Stomach (tissue), 4 donors: ENCODE results near the gene MYO5B.

Source experiments
- EP300 ChIP-seq: sonication (generic); formaldehyde crosslinking; IDR thresholded peaks from one replicate; pipeline ENCODE4 v1.6.1; 2017; ENCODE audit warnings: antibody characterized with exemption
- POLR2AphosphoS5 ChIP-seq, 3 donors: sonication (generic); formaldehyde crosslinking; IDR thresholded peaks; one replicate each; pipeline ENCODE4 v1.6.1; 2016; ENCODE audit warnings: antibody characterized with exemption in 3 of 3
- TF ChIP-seq, protein P1 (sequence below), 7 experiments: fragments of 450-650 bp in 4 of 7; fragments of 200-600 bp in 3 of 7; sonication (generic) in 3 of 7; IDR thresholded peaks; one replicate each; pipeline ENCODE4 v1.5.1; 2016 to 2019; ENCODE audit warnings: antibody characterized with exemption in 7 of 7, control low read depth in 2 of 7, mild to moderate bottlenecking in 1 of 7

DNA sequence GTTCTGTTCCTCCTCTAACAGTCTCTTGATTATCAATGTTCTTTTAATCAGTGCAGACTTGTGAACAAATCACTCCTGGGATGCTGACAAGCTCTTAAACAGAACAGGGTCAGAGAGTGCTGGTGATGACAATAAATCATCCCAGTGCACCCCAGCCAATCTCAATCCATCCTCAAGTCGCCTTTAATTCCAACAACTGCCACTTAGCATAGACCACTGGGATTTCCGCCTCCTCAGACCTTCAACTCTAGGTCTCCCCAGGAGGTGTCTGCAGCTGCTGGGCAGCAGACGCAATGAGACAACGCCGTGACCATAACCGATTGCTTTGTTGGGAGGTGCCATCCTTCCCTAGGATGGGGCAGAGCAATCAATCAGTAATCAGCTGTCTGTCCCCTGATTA is 197.4 kb downstream of the MYO5B start:
- no peak for TF ChIP-seq POLR2AphosphoS5 (IDR thresholded peaks at IDR 0.05)
- TF ChIP-seq EP300: no peak
- TF ChIP-seq, protein P1, sequence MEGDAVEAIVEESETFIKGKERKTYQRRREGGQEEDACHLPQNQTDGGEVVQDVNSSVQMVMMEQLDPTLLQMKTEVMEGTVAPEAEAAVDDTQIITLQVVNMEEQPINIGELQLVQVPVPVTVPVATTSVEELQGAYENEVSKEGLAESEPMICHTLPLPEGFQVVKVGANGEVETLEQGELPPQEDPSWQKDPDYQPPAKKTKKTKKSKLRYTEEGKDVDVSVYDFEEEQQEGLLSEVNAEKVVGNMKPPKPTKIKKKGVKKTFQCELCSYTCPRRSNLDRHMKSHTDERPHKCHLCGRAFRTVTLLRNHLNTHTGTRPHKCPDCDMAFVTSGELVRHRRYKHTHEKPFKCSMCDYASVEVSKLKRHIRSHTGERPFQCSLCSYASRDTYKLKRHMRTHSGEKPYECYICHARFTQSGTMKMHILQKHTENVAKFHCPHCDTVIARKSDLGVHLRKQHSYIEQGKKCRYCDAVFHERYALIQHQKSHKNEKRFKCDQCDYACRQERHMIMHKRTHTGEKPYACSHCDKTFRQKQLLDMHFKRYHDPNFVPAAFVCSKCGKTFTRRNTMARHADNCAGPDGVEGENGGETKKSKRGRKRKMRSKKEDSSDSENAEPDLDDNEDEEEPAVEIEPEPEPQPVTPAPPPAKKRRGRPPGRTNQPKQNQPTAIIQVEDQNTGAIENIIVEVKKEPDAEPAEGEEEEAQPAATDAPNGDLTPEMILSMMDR (IDR thresholded peaks at IDR 0.05): no peak
